ENCODE data around the gene LRRC37A3. TPM values are rescaled to one million over a fixed set of nuclear protein-coding genes. Genes with fewer than 3 reads are reported as not detected.

Gene LRRC37A3
- total and polyA plus RNA-seq, 2 of the 13 experiments (the other 11 are each of a cell fraction or from before 2014, with no cell fraction given), result 0.62 to 1.1 TPM

GRCh38 chr17:64920419-64921172 lies 1.3 kb upstream of the LRRC37A3 start (continued):
- no peak for TF ChIP-seq SMAD1 (CRISPR knock-in tag; IDR thresholded peaks at IDR 0.05; ENCODE audit: borderline replicate concordance, low read depth)
- 0 out of 2 replicates have a peak, but pooled peaks have one; percentile 12 for TF ChIP-seq KLF11 (CRISPR knock-in tag; IDR thresholded peaks at IDR 0.05)
- TF ChIP-seq, protein P1, sequence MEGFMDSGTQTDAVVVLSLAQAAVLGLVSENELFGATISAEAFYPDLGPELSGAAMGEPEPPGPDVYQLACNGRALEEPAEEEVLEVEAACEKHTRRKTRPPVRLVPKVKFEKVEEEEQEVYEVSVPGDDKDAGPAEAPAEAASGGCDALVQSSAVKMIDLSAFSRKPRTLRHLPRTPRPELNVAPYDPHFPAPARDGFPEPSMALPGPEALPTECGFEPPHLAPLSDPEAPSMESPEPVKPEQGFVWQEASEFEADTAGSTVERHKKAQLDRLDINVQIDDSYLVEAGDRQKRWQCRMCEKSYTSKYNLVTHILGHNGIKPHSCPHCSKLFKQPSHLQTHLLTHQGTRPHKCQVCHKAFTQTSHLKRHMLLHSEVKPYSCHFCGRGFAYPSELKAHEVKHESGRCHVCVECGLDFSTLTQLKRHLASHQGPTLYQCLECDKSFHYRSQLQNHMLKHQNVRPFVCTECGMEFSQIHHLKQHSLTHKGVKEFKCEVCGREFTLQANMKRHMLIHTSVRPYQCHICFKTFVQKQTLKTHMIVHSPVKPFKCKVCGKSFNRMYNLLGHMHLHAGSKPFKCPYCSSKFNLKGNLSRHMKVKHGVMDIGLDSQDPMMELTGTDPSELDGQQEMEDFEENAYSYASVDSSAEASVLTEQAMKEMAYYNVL (CRISPR knock-in tag; IDR thresholded peaks at IDR 0.05; ENCODE audit: borderline replicate concordance), result 0 out of 2 replicates have a peak, but pooled peaks have one; percentile 41
- TF ChIP-seq DZIP1 (CRISPR knock-in tag; IDR thresholded peaks at IDR 0.05), result no peak
- TF ChIP-seq, protein P2, sequence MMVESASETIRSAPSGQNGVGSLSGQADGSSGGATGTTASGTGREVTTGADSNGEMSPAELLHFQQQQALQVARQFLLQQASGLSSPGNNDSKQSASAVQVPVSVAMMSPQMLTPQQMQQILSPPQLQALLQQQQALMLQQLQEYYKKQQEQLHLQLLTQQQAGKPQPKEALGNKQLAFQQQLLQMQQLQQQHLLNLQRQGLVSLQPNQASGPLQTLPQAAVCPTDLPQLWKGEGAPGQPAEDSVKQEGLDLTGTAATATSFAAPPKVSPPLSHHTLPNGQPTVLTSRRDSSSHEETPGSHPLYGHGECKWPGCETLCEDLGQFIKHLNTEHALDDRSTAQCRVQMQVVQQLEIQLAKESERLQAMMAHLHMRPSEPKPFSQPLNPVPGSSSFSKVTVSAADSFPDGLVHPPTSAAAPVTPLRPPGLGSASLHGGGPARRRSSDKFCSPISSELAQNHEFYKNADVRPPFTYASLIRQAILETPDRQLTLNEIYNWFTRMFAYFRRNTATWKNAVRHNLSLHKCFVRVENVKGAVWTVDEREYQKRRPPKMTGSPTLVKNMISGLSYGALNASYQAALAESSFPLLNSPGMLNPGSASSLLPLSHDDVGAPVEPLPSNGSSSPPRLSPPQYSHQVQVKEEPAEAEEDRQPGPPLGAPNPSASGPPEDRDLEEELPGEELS (CRISPR knock-in tag; IDR thresholded peaks at IDR 0.05), result peak; percentile 7; the same call in 1 of the 2 replicates
- peak; percentile 71; the same call in 1 of the 2 replicates for TF ChIP-seq ZNF605 (CRISPR knock-in tag; IDR thresholded peaks at IDR 0.05)
- TF ChIP-seq ZUFSP (CRISPR knock-in tag; IDR thresholded peaks at IDR 0.05; ENCODE audit: borderline replicate concordance), result 0 out of 2 replicates have a peak, but pooled peaks have one; percentile 18
- TF ChIP-seq ZNF709 (CRISPR knock-in tag; IDR thresholded peaks at IDR 0.05), result no peak
- 0 out of 2 replicates have a peak, but pooled peaks have one; percentile 17 for TF ChIP-seq ARNTL (CRISPR knock-in tag; IDR thresholded peaks at IDR 0.05)
- no peak for TF ChIP-seq MTA3 (CRISPR knock-in tag; IDR thresholded peaks at IDR 0.05)
- TF ChIP-seq CEBPG (CRISPR knock-in tag; IDR thresholded peaks at IDR 0.05), result peak; percentile 35; the same call in 1 of the 2 replicates
- TF ChIP-seq, protein P3, sequence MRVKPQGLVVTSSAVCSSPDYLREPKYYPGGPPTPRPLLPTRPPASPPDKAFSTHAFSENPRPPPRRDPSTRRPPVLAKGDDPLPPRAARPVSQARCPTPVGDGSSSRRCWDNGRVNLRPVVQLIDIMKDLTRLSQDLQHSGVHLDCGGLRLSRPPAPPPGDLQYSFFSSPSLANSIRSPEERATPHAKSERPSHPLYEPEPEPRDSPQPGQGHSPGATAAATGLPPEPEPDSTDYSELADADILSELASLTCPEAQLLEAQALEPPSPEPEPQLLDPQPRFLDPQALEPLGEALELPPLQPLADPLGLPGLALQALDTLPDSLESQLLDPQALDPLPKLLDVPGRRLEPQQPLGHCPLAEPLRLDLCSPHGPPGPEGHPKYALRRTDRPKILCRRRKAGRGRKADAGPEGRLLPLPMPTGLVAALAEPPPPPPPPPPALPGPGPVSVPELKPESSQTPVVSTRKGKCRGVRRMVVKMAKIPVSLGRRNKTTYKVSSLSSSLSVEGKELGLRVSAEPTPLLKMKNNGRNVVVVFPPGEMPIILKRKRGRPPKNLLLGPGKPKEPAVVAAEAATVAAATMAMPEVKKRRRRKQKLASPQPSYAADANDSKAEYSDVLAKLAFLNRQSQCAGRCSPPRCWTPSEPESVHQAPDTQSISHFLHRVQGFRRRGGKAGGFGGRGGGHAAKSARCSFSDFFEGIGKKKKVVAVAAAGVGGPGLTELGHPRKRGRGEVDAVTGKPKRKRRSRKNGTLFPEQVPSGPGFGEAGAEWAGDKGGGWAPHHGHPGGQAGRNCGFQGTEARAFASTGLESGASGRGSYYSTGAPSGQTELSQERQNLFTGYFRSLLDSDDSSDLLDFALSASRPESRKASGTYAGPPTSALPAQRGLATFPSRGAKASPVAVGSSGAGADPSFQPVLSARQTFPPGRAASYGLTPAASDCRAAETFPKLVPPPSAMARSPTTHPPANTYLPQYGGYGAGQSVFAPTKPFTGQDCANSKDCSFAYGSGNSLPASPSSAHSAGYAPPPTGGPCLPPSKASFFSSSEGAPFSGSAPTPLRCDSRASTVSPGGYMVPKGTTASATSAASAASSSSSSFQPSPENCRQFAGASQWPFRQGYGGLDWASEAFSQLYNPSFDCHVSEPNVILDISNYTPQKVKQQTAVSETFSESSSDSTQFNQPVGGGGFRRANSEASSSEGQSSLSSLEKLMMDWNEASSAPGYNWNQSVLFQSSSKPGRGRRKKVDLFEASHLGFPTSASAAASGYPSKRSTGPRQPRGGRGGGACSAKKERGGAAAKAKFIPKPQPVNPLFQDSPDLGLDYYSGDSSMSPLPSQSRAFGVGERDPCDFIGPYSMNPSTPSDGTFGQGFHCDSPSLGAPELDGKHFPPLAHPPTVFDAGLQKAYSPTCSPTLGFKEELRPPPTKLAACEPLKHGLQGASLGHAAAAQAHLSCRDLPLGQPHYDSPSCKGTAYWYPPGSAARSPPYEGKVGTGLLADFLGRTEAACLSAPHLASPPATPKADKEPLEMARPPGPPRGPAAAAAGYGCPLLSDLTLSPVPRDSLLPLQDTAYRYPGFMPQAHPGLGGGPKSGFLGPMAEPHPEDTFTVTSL (CRISPR knock-in tag; IDR thresholded peaks at IDR 0.05; ENCODE audit: borderline replicate concordance), result peak; percentile 54; the same call in 1 of the 2 replicates
- TF ChIP-seq MATR3 (CRISPR knock-in tag; IDR thresholded peaks at IDR 0.05), result no peak

Measured in HepG2 (cell line).